Endothelial cell of umbilical vein (primary cell): ENCODE measurements around the gene PTGER4. TPM values are rescaled to one million over a fixed set of nuclear protein-coding genes. Genes with fewer than 3 reads are reported as not detected.
A peak's percentile ranks its signal among the peaks of the same experiment; 100 is the strongest.

ENCODE experiments used
- BruUV-seq: library from RNA; stranded (reverse); fragments of 400-500 nt; replicated peaks from 2 replicates; lab custom pipeline; 2021; lab: Mats Ljungman, UMichigan
- CTCF ChIA-PET: fragments of 300-600, 350-600 bp; sonication (Branson Sonifier 250); formaldehyde crosslinking; loops from one replicate; lab custom pipeline; 2021; ENCODE audit warnings: antibody characterized with exemption, inconsistent platforms; lab: Charles Lee
- POLR2A ChIA-PET: fragments of 300-600, 350-600 bp; sonication (Branson Sonifier 250); formaldehyde crosslinking; loops from one replicate; lab custom pipeline; 2021; ENCODE audit warnings: antibody characterized with exemption, inconsistent platforms; lab: Charles Lee
- DNase-seq: peaks from one replicate; pipeline ENCODE4 v3.0.0-alpha.2; 2011; ENCODE audit warnings: low read depth, low spot score
- FAIRE-seq: peaks from 2 replicates; lab custom pipeline; 2011; peaks lifted over from hg19 to GRCh38; lab: Jason Lieb, UNC
- H2AFZ ChIP-seq: 2 replicates; pipeline ENCODE4 v1.6.0; 2012; ENCODE audit warnings: low read depth, low read length, control low read depth, inconsistent platforms
- H3K27ac ChIP-seq: 2 replicates; pipeline ENCODE4 v1.5.1; 2011; ENCODE audit warnings: low read depth, mild to moderate bottlenecking, control low read depth, low read length, moderate library complexity; ENCODE audit not compliant: insufficient read depth
- H3K27me3 ChIP-seq, 2 experiments: 2 replicates each; pipeline versions ENCODE4 v1.6.0 to v1.6.1; 2011; ENCODE audit warnings: low read length in 2 of 2, mixed read lengths in 1 of 2; ENCODE audit not compliant: control insufficient read depth in 2 of 2, insufficient read depth in 2 of 2
- H3K36me3 ChIP-seq, 2 experiments: 2 replicates in 1 of 2; 3 replicates in 1 of 2; pipeline ENCODE4 v1.5.1; 2011; ENCODE audit warnings: low read length in 2 of 2, mild to moderate bottlenecking in 1 of 2, moderate library complexity in 1 of 2; ENCODE audit not compliant: control insufficient read depth in 2 of 2, insufficient read depth in 2 of 2; ENCODE audit errors: extremely low read depth in 1 of 2
- H3K4me1 ChIP-seq: 3 replicates; pipeline ENCODE4 v1.5.1; 2011; ENCODE audit warnings: mild to moderate bottlenecking, low read length; ENCODE audit not compliant: control insufficient read depth, insufficient read depth; ENCODE audit errors: extremely low read depth
- H3K4me2 ChIP-seq: 2 replicates; pipeline ENCODE4 v1.6.1; 2011; ENCODE audit warnings: low read length, control low read depth, mixed read lengths; ENCODE audit not compliant: insufficient read depth
- H3K4me3 ChIP-seq, 3 experiments: fragments of 200-600 bp in 1 of 3; sonication (generic), shearing (Covaris generic) in 1 of 3; replicated peaks in 1 of 3; 2 replicates each; pipeline ENCODE4 v1.5.1; 2011 to 2016; ENCODE audit warnings: control low read depth in 3 of 3, low read length in 3 of 3, mild to moderate bottlenecking in 2 of 3, inconsistent platforms in 1 of 3, low read depth in 1 of 3, moderate library complexity in 1 of 3; ENCODE audit not compliant: insufficient read depth in 1 of 3
- H3K79me2 ChIP-seq: 2 replicates; pipeline ENCODE4 v1.6.0; 2012; ENCODE audit warnings: low read length, inconsistent platforms; ENCODE audit not compliant: control insufficient read depth, insufficient read depth
- H3K9ac ChIP-seq: replicated peaks from 2 replicates; pipeline ENCODE3; 2011; ENCODE audit warnings: low read length, control low read depth; ENCODE audit not compliant: insufficient read depth; ENCODE audit errors: extremely low read depth
- H3K9me1 ChIP-seq: replicated peaks from 3 replicates; pipeline ENCODE4 v1.6.0; 2011; ENCODE audit warnings: mild to moderate bottlenecking, low read length; ENCODE audit not compliant: control insufficient read depth, insufficient read depth; ENCODE audit errors: extremely low read depth
- H3K9me3 ChIP-seq: replicated peaks from 2 replicates; pipeline ENCODE4 v1.5.1; 2012; ENCODE audit warnings: low read length, inconsistent platforms; ENCODE audit not compliant: control insufficient read depth, insufficient read depth
- H4K20me1 ChIP-seq: replicated peaks from 2 replicates; pipeline ENCODE3; 2011; ENCODE audit warnings: mild to moderate bottlenecking, low read length; ENCODE audit not compliant: control insufficient read depth, insufficient read depth; ENCODE audit errors: extremely low read depth
- EZH2 ChIP-seq: IDR thresholded peaks from 2 replicates; pipeline ENCODE4 v1.6.1; 2012; ENCODE audit warnings: borderline replicate concordance, low read depth, mild to moderate bottlenecking, moderate library complexity, low read length, inconsistent platforms; ENCODE audit not compliant: severe bottlenecking
- FOS ChIP-seq: IDR thresholded peaks from 2 replicates; pipeline ENCODE4 v1.6.1; 2011; ENCODE audit warnings: mild to moderate bottlenecking, low read length, moderate library complexity, borderline replicate concordance; ENCODE audit not compliant: insufficient read depth
- GATA2 ChIP-seq: IDR thresholded peaks from 2 replicates; pipeline ENCODE4 v1.7.0; 2011; ENCODE audit warnings: low read depth, mild to moderate bottlenecking, moderate library complexity, mixed read lengths, low read length; ENCODE audit not compliant: insufficient read length, insufficient read depth
- JUN ChIP-seq: IDR thresholded peaks from 2 replicates; pipeline ENCODE4 v1.6.1; 2011; ENCODE audit warnings: borderline replicate concordance, low read depth; ENCODE audit not compliant: insufficient read length, insufficient read depth
- MYC ChIP-seq: IDR thresholded peaks from one replicate; pipeline ENCODE4 v1.6.1; 2011; ENCODE audit warnings: mild to moderate bottlenecking, low read depth, low read length
- POLR2A ChIP-seq: IDR thresholded peaks from 2 replicates; pipeline ENCODE4 v1.6.1; 2012; ENCODE audit warnings: low read depth, mild to moderate bottlenecking, control low read depth, low read length
- POLR2AphosphoS5 ChIP-seq: IDR thresholded peaks from 2 replicates; pipeline ENCODE4 v1.6.1; 2012; ENCODE audit warnings: low read depth, mild to moderate bottlenecking, control low read depth, low read length, moderate library complexity; ENCODE audit not compliant: insufficient read depth
- dilution Hi-C: fragments of 300-500 bp; cut with MboI; formaldehyde crosslinking; loops from one replicate; pipeline ENCODE4 v1.15.0; 2019; ENCODE audit warnings: low sequenced_read_pairs; ENCODE audit not compliant: extremely low pct_ligation_motif_present
- intact Hi-C: fragments of 100-400 bp; cut with micrococcal nuclease; formaldehyde crosslinking; loops from one replicate; pipeline ENCODE4 v1.10.0; 2022
- polyA plus RNA-seq, 4 experiments: library from polyadenylated mRNA; depleted of rRNA in 3 of 4; stranded (reverse) in 3 of 4; unstranded in 1 of 4; fragments of >200 nt; gene quantifications; 2 replicates each; pipeline versions ENCODE4 v1.2.1 to v1.2.3, GENCODE V29; 2011 to 2012; ENCODE audit warnings: missing spikeins in 1 of 4
- total RNA-seq: library from RNA; stranded (reverse); gene quantifications from 2 replicates; pipeline ENCODE4 v1.2.3, GENCODE V29; 2021
- TF ChIP-seq, protein P1 (sequence below), 2 donors: IDR thresholded peaks; 1 replicate in 1 of 2; 2 replicates in 1 of 2; pipeline ENCODE4 v1.5.1; 2011; ENCODE audit warnings: low read length in 2 of 2, mild to moderate bottlenecking in 2 of 2, moderate library complexity in 2 of 2, control low read depth in 1 of 2, inconsistent platforms in 1 of 2, low read depth in 1 of 2; ENCODE audit not compliant: insufficient read depth in 1 of 2; ENCODE audit errors: extremely low read depth in 1 of 2
- TF ChIP-seq, protein P2 (sequence below): IDR thresholded peaks from 2 replicates; pipeline ENCODE4 v1.6.1; 2011; ENCODE audit not compliant: insufficient read depth, insufficient read length

The PTGER4 gene
- total and polyA plus RNA-seq, 2 donors (not counting 3 experiments of a cell fraction or from before 2014, with no cell fraction given), result 23.6 to 37.4 TPM

DNA sequence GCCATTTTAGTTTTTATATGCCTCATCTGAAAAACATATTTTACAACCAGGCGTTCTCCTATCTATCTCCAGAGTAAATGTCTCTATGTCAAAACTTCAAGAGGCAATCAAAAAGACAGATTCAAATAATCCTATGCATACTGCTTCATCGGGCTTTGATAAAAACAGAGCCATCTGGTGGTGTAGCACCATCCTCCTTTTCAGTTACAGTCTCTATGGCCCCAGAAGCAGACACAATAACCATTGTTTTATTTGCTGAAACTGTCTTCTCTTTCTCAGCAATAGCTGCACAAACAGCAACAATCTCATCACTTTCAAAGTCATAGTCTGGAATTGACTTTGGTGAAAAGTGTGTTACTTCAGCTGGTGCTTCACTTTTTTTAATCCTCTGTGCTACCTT lies 36.3 kb downstream of the PTGER4 start:
- Histone ChIP-seq H3K9me1 (no peaks in the 10 kb centered on the region), H3K36me3 (peaks cover 0 to 2% of the 10 kb centered on the region in 2 experiments), H3K27ac (no peak overlapping the region), H3K79me2 (no peaks in the 10 kb centered on the region), H3K4me2 (no peak overlapping the region), H3K9me3 (no peaks in the 10 kb centered on the region), H2AFZ (no peak overlapping the region), H4K20me1 (no peaks in the 10 kb centered on the region), H3K9ac (no peak overlapping the region), H3K4me1 (peaks cover 7% of the 10 kb centered on the region), H3K4me3 (no peak overlapping the region), H3K27me3 (no peaks in the 10 kb centered on the region)
- TF ChIP-seq, protein P1, sequence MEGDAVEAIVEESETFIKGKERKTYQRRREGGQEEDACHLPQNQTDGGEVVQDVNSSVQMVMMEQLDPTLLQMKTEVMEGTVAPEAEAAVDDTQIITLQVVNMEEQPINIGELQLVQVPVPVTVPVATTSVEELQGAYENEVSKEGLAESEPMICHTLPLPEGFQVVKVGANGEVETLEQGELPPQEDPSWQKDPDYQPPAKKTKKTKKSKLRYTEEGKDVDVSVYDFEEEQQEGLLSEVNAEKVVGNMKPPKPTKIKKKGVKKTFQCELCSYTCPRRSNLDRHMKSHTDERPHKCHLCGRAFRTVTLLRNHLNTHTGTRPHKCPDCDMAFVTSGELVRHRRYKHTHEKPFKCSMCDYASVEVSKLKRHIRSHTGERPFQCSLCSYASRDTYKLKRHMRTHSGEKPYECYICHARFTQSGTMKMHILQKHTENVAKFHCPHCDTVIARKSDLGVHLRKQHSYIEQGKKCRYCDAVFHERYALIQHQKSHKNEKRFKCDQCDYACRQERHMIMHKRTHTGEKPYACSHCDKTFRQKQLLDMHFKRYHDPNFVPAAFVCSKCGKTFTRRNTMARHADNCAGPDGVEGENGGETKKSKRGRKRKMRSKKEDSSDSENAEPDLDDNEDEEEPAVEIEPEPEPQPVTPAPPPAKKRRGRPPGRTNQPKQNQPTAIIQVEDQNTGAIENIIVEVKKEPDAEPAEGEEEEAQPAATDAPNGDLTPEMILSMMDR (IDR thresholded peaks at IDR 0.05; ENCODE audit: extremely low read depth in 1 of 2, insufficient read depth in 1 of 2, low read depth in 1 of 2, low read length in 2 of 2), result peak in 1 of 2 donors; percentile 19
- TF ChIP-seq POLR2A, result no peak
- peak; percentile 48 for FAIRE-seq
- no TSS peak for BruUV-seq
- dilution Hi-C loops, result no loop called here
- intact Hi-C loops, result no loop called here
- DNase-seq, result peak; percentile 45
- ChIA-PET CTCF (interaction anchor here (0.9 to 2.4 kb wide), 3 partner anchors 19 to 1008 kb away, joined by 3 to 12 read pairs (median 4); no protein-coding TSS in a partner anchor), POLR2A (no interaction called here)

DNA sequence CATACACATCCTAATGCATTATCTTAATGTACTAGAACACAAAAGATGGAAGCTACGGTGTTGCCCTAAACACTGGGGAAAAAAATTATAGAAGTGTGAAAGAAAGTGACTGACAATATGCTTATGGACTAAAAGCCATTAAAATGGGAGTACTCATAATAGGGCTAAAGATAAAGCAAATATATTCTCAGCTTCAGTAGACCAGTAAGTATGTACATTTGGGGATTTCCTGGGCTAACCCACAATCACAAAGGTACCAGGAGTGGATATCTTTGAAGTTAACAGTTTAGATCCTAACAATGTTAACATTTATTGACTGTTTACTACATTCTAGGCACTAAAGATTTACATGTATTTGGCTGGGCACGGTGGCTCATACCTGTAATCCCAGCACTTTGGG lies 36.9 kb downstream of the PTGER4 start:
- Histone ChIP-seq H3K79me2 (no peaks in the 10 kb centered on the region), H3K4me1 (peaks cover 7% of the 10 kb centered on the region), H3K36me3 (peaks cover 0 to 2% of the 10 kb centered on the region in 2 experiments), H3K9me1 (no peaks in the 10 kb centered on the region), H3K9me3 (no peaks in the 10 kb centered on the region), H3K27me3 (no peaks in the 10 kb centered on the region), H3K4me2 (no peak overlapping the region), H3K4me3 (no peak overlapping the region), H3K9ac (no peak overlapping the region), H2AFZ (no peak overlapping the region), H3K27ac (no peak overlapping the region), H4K20me1 (no peaks in the 10 kb centered on the region)
- no TSS peak for BruUV-seq
- dilution Hi-C loops (no loop called here), intact Hi-C loops (no loop called here)
- ChIA-PET POLR2A (no interaction called here), CTCF (interaction anchor here (0.9 to 2.4 kb wide), 3 partner anchors 18 to 1008 kb away, joined by 3 to 12 read pairs (median 4); no protein-coding TSS in a partner anchor)
- DNase-seq (no peak), FAIRE-seq (no peak)
- TF ChIP-seq POLR2AphosphoS5 (no peak), GATA2 (no peak), JUN (no peak), POLR2A (no peak), EZH2 (no peak), FOS (no peak), MYC (no peak)
- TF ChIP-seq, protein P1 (IDR thresholded peaks at IDR 0.05; ENCODE audit: extremely low read depth in 1 of 2, insufficient read depth in 1 of 2, low read depth in 1 of 2, low read length in 2 of 2), result no peak
- TF ChIP-seq, protein P2, sequence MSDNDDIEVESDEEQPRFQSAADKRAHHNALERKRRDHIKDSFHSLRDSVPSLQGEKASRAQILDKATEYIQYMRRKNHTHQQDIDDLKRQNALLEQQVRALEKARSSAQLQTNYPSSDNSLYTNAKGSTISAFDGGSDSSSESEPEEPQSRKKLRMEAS, result no peak
